HEK293T (cell line): ENCODE measurements around the gene NAA16.

Experiments
- CTCF ChIA-PET: fragments of 350-600 bp; formaldehyde crosslinking; extraction: SDS; loops from one replicate; lab custom pipeline; 2021; ENCODE audit warnings: antibody characterized with exemption, inconsistent platforms; lab: Yijun Ruan, JAX
- POLR2A ChIA-PET: fragments of 350-600 bp; formaldehyde crosslinking; extraction: SDS; loops from one replicate; lab custom pipeline; 2020; ENCODE audit warnings: antibody characterized with exemption, inconsistent platforms; lab: Yijun Ruan, JAX
- DNase-seq: peaks from one replicate; pipeline ENCODE4 v3.0.0; 2012; ENCODE audit warnings: mixed read lengths; ENCODE audit errors: extremely low spot score
- ARNT ChIP-seq: fragments of 450-650 bp; IDR thresholded peaks from 2 replicates; pipeline ENCODE4 v1.6.1; 2017; ENCODE audit warnings: mild to moderate bottlenecking
- BHLHE40 ChIP-seq: fragments of 450-650 bp; IDR thresholded peaks from 2 replicates; pipeline ENCODE4 v1.6.1; 2016; ENCODE audit warnings: mild to moderate bottlenecking, moderate library complexity, borderline replicate concordance
- CTBP1 ChIP-seq: fragments of 450-650 bp; IDR thresholded peaks from 2 replicates; pipeline ENCODE4 v1.6.1; 2016; ENCODE audit warnings: borderline replicate concordance
- ELF4 ChIP-seq: fragments of 450-650 bp; IDR thresholded peaks from 2 replicates; pipeline ENCODE4 v1.6.1; 2017; ENCODE audit warnings: antibody characterized with exemption
- FOXA1 ChIP-seq: fragments of 450-650 bp; IDR thresholded peaks from 2 replicates; pipeline ENCODE4 v1.6.1; 2016; ENCODE audit warnings: mild to moderate bottlenecking
- FOXK2 ChIP-seq: fragments of 450-650 bp; IDR thresholded peaks from 2 replicates; pipeline ENCODE4 v1.6.1; 2016; ENCODE audit warnings: mild to moderate bottlenecking
- FOXM1 ChIP-seq: fragments of 450-650 bp; IDR thresholded peaks from 2 replicates; pipeline ENCODE4 v1.6.1; 2017; ENCODE audit warnings: mild to moderate bottlenecking, borderline replicate concordance
- HDGF ChIP-seq: fragments of 450-650 bp; IDR thresholded peaks from 2 replicates; pipeline ENCODE4 v1.6.1; 2017; ENCODE audit warnings: antibody characterized with exemption, borderline replicate concordance
- L3MBTL2 ChIP-seq: fragments of 450-650 bp; conservative IDR thresholded peaks from 2 replicates; pipeline ENCODE4 v1.6.1; 2016; ENCODE audit warnings: mild to moderate bottlenecking
- LEF1 ChIP-seq: fragments of 450-650 bp; IDR thresholded peaks from 2 replicates; pipeline ENCODE4 v1.6.1; 2017; ENCODE audit warnings: mild to moderate bottlenecking, borderline replicate concordance
- NFRKB ChIP-seq: fragments of 450-650 bp; IDR thresholded peaks from 2 replicates; pipeline ENCODE4 v1.6.1; 2016; ENCODE audit warnings: mild to moderate bottlenecking, moderate library complexity
- PKNOX1 ChIP-seq: fragments of 450-650 bp; IDR thresholded peaks from 2 replicates; pipeline ENCODE4 v1.6.1; 2016
- SP1 ChIP-seq: fragments of 450-650 bp; IDR thresholded peaks from 2 replicates; pipeline ENCODE4 v1.6.1; 2017
- SUZ12 ChIP-seq: fragments of 450-650 bp; IDR thresholded peaks from 2 replicates; pipeline ENCODE4 v1.6.1; 2016; ENCODE audit warnings: mild to moderate bottlenecking
- TARDBP ChIP-seq: fragments of 450-650 bp; IDR thresholded peaks from 2 replicates; pipeline ENCODE4 v1.6.1; 2016
- ZNF384 ChIP-seq: fragments of 450-650 bp; IDR thresholded peaks from 2 replicates; pipeline ENCODE4 v1.6.1; 2016

NAA16 gene

DNA sequence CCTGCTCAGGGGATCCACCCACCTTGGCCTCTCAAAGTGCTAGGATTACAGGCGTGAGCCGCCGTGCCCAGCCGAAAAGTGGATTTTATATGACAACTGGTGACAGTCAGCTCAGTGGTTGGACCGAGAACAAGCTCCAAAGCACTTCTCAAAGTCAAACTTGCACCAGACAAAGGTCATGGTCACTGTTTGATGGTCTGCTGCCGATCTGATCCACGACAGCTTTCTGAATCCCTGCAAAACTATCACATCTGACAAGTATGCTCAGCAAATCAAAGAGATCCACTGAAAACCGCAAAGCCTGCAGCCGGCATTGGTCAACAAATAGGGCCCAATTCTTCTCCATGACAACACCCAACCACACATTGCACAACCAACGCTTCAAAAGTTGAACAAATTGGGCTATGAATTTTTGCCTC is 21.6 kb upstream of the NAA16 start:
- TF ChIP-seq L3MBTL2 (no peak), BHLHE40 (no peak), LEF1 (no peak), CTBP1 (no peak)
- ChIA-PET CTCF (no interaction called here), POLR2A (no interaction called here)
- no peak for DNase-seq

- no peak for DNase-seq
- POLR2A ChIA-PET: no interaction called here
- no peak for TF ChIP-seq L3MBTL2
- no peak for TF ChIP-seq TARDBP
- TF ChIP-seq FOXA1: no peak
- TF ChIP-seq HDGF: no peak
- no peak for TF ChIP-seq FOXM1
- no peak for TF ChIP-seq LEF1
- no peak for TF ChIP-seq ARNT
- TF ChIP-seq ZNF384: no peak
- TF ChIP-seq SUZ12: no peak
- TF ChIP-seq SP1: no peak
- no peak for TF ChIP-seq BHLHE40
- no peak for TF ChIP-seq CTBP1
- TF ChIP-seq FOXK2: no peak
- CTCF ChIA-PET: no interaction called here
These were observed 19.8 kb upstream of the NAA16 start for GRCh38 chr13:41291246-41291645.

DNA sequence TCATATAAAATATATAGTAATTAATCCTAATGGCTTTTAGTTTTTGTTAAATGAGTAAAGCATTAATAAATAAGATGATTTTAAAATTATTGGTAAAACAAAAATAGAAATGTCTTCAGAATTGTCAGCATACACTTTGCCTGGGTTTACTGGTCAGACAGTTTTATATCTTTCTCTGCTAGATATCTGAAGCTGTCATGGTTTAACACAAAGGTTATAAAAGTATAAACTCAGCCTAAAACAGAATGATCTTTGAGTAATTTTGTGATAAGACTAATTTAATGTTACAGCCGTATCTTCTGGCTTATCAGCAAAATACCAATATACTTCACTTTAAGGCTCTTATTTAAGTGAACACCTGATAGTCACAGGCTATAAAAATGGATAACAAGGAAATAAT is 17.8 kb upstream of the NAA16 start:
- no peak for DNase-seq
- ChIA-PET POLR2A (no interaction called here), CTCF (no interaction called here)
- TF ChIP-seq ELF4: no peak
- no peak for TF ChIP-seq HDGF
- no peak for TF ChIP-seq ARNT
- no peak for TF ChIP-seq FOXK2
- TF ChIP-seq ZNF384: no peak
- TF ChIP-seq PKNOX1: no peak
- no peak for TF ChIP-seq NFRKB

DNA sequence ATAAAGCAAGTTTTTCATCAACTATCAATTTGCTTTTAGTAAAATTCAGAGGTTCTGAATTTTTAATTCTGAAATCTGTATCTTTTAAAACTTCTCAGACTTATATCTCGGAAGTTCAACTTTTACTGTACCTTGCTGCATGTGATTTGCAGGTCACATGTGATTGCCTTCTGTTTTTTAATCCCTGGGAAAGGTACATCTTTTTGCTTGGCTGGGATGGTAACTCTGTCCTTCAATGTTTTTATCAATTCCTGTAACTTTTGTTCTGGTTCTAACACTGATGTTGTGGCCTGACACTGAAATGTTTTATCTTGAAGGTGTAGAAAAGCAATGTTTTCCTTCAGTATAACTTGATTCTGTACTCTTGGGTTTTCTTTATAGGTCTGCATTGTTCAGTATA is 16.2 kb upstream of the NAA16 start:
- ChIA-PET POLR2A (no interaction called here), CTCF (no interaction called here)
- TF ChIP-seq NFRKB (no peak), HDGF (no peak), ARNT (no peak), BHLHE40 (no peak), TARDBP (no peak), FOXA1 (no peak), L3MBTL2 (no peak), FOXK2 (no peak), ELF4 (no peak), LEF1 (no peak), CTBP1 (no peak), SP1 (no peak), ZNF384 (no peak), SUZ12 (no peak), FOXM1 (no peak), PKNOX1 (no peak)
- no peak for DNase-seq

DNA sequence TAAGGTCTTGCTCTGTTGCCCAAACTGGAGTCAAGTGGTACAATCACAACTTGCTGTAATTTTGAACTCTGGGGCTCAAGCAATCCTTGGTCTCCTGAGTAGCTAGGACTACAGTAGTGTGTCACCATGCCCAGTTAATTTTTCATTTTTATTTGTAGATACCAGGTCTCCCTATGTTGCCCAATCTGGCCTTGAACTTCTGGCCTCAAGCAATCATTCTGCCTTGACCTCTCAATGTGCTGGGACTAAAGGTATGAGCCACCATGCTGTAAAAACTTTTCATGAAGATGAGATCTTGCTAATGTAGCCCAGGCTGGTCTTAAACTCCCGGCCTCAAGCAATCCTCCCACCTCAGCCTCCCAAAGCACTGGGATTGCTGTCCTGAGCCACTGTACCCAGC is 15.1 kb upstream of the NAA16 start:
- CTCF ChIA-PET: no interaction called here
- POLR2A ChIA-PET: no interaction called here

More for the DNA sequence above, 15.1 kb upstream of the NAA16 start:
- TF ChIP-seq SUZ12 (no peak), L3MBTL2 (no peak), PKNOX1 (no peak), CTBP1 (no peak), SP1 (no peak), FOXM1 (no peak), ZNF384 (no peak), ELF4 (no peak), ARNT (no peak), TARDBP (no peak), NFRKB (no peak), HDGF (no peak), FOXK2 (no peak)
- no peak for DNase-seq
